RWPE1 (cell line): Measurements from ENCODE around the gene LPAR5.

Experiments
- CTCF ChIA-PET: fragments of 350-600 bp; sonication (Branson Sonifier 250); formaldehyde crosslinking; extraction: SDS; loops from one replicate; lab custom pipeline; 2021; lab: Yijun Ruan, JAX
- POLR2A ChIA-PET: fragments of 400-600 bp; formaldehyde crosslinking; extraction: SDS; loops from one replicate; lab custom pipeline; 2020; ENCODE audit warnings: antibody characterized with exemption; ENCODE audit not compliant: low non-redundant PET; lab: Yijun Ruan, JAX
- DNase-seq: peaks from one replicate; pipeline ENCODE4 v3.0.0; 2012; ENCODE audit warnings: low spot score
- H3K27ac ChIP-seq: fragments of 450-650 bp; 2 replicates; pipeline ENCODE4 v1.5.1; 2017
- CTCF ChIP-seq: fragments of 450-650 bp; conservative IDR thresholded peaks from 2 replicates; pipeline ENCODE4 v1.5.1; 2017; ENCODE audit warnings: low read depth, mild to moderate bottlenecking

Gene LPAR5

GRCh38 chr12:6620885-6621274 lies 14.9 kb downstream of the LPAR5 start:
- no peak for DNase-seq
- no peak overlapping the region for H3K27ac ChIP-seq
- ChIA-PET POLR2A (interaction anchor here (0.5 to 0.6 kb wide), 2 partner anchors 13 to 1398 kb away, joined by 3 read pairs; no protein-coding TSS in a partner anchor), CTCF (interaction anchor here (0.6 to 0.7 kb wide), 2 partner anchors 41 to 68 kb away, joined by 4 read pairs; no protein-coding TSS in a partner anchor)
- TF ChIP-seq CTCF, result no peak

- TF ChIP-seq CTCF, result no peak
These were observed 15.4 kb downstream of the LPAR5 start for GRCh38 chr12:6620137-6620884.

GRCh38 chr12:6618483-6619225 lies 17.1 kb downstream of the LPAR5 start:
- no peak for TF ChIP-seq CTCF
- peak overlapping the region; percentile 52 for H3K27ac ChIP-seq
- ChIA-PET CTCF (interaction anchor here (0.5 to 0.9 kb wide), 3 partner anchors 79 to 92 kb away, joined by 3 to 6 read pairs (median 5); no protein-coding TSS in a partner anchor), POLR2A (interaction anchor here (0.6 kb wide), 1 partner anchor 155 kb away, joined by 3 read pairs; no protein-coding TSS in a partner anchor)
- no peak for DNase-seq

More at GRCh38 chr12:6620137-6620884, 15.4 kb downstream of the LPAR5 start:
- DNase-seq, result no peak
- no peak overlapping the region for H3K27ac ChIP-seq
- ChIA-PET POLR2A (interaction anchor here (0.5 kb wide), 1 partner anchor 12 kb away, joined by 3 read pairs; no protein-coding TSS in a partner anchor), CTCF (interaction anchor here (0.7 kb wide), 1 partner anchor 68 kb away, joined by 4 read pairs; no protein-coding TSS in a partner anchor)

GRCh38 chr12:6615802-6616201 lies 20.0 kb downstream of the LPAR5 start:
- ChIA-PET CTCF (no interaction called here), POLR2A (interaction anchor here (0.6 kb wide), 1 partner anchor 1343 kb away, joined by 4 read pairs; no protein-coding TSS in a partner anchor)
- no peak for TF ChIP-seq CTCF
- no peak for DNase-seq
- H3K27ac ChIP-seq, result peak overlapping the region; percentile 97

GRCh38 chr12:6614513-6615172 lies 21.1 kb downstream of the LPAR5 start:
- ChIA-PET CTCF (interaction anchor here (0.7 to 1.6 kb wide), 2 partner anchors 71 to 84 kb away, joined by 5 to 9 read pairs; no protein-coding TSS in a partner anchor), POLR2A (interaction anchor here (0.7 to 1.6 kb wide), 2 partner anchors 47 to 74 kb away, joined by 5 to 7 read pairs; partner anchors contain the start of genes NOP2 and ZNF384)
- no peak for TF ChIP-seq CTCF
- no peak for DNase-seq
- H3K27ac ChIP-seq, result peak overlapping the region; percentile 97
